NCI-H1105 (cell line): ENCODE results near the gene NEDD9.

ENCODE experiments used
- DNase-seq: peaks from one replicate; lab custom pipeline; 2025; lab: John Stamatoyannopoulos, UW

The NEDD9 gene

GRCh38 chr6:11217360-11218101 lies 14.9 kb downstream of the NEDD9 start:
- peak; percentile 8 for DNase-seq

DNA sequence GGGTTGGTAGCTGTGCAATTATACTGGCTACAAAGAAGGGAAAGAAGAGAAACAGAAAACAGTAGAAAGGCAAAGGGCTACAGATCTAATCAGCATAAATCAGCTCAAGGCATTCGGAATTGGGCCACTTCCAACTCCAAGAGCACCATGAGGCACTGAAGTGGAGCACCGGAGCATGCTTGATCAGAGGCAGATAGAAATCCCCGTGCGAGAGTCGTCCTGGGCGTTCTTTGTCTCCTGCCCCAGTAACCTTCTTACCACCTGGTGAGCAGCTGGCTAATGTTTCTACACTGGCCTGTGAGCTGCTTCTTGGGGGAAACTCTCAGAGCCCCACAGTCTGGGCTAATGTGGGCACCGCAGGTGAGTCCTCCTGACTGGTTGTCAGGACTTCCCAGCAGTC lies 16.7 kb downstream of the NEDD9 start:
- no peak for DNase-seq

DNA sequence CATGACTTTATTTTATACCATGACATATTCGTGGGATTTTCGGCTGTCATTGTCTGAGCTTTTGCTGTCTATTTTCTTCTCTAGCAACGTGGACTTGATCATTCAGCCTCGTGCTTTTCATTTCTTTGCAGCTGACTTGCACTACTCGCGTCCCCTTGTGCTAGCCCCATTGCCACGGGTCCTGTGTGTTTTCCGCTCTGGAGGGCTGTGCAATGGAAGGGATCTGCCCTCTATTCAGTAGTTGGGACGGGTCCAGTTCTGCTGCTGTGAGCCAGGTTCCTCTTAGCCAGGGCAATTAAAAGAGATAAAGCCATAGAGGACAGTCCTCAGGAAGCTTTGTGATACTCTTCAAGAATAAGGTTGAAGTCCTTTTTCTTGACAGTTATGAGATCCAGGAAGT lies 17.6 kb downstream of the NEDD9 start:
- no peak for DNase-seq

DNA sequence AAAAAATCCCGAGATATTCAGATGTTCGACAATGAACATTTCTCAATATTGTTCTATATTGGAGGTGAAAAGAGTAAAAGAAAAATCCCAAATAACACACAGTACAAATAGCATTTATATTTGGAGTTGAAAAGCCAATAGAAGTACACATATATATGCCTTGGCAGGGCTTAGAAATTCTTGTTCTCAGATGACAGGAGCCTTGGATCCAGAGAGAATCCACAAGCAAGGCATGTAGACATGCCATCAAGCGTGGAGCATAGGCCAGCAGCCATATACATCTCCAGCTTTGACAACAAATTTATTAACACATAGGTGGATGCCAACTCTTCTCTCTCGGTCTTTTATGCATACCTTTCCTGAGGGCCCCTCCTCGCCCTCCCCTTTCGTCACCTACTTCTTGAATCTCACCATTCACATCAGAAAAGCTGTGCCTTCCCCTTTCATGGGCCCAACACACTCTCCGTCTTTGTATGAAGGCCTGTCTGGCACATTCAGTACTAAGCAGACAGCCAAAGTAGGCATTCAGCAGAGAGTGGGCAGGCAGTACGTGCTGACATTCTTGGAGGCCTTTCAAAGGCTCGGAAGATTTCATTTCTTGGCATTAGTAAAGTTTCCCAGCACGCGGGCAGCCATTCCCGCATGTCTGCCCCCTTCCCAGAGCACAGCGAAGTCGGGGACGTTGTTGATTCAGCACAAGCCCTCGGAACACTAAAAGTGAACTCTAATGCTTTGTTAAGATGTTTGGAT lies 18.2 kb downstream of the NEDD9 start:
- no peak for DNase-seq

GRCh38 chr6:11213422-11214021 lies 18.9 kb downstream of the NEDD9 start:
- no peak for DNase-seq

- DNase-seq: no peak
Measured at GRCh38 chr6:11212664-11213063, 19.8 kb downstream of the NEDD9 start.

DNA sequence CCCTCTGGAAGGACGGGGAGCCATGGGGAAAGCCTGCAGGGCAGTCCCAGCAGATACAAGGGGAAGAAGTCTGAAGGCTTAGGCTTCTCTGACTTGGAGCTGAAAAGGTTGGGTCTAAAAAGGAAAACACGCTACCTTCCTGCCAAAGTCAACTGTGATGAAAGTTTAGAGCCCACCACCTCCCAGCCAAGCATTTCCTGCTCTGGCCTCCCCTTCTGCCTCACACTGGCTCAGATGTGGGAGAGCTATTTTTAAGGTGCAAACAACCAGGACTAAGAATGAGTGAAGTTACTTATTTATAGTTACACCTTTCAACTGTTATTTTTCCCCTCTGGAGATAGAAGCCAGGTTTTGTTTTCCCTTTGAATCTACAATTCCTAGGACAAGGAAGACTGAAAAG lies 21.2 kb downstream of the NEDD9 start:
- DNase-seq: no peak

GRCh38 chr6:11210386-11211138 lies 21.9 kb downstream of the NEDD9 start:
- DNase-seq: no peak

- DNase-seq: no peak
Measured at GRCh38 chr6:11209906-11210305, 22.6 kb downstream of the NEDD9 start.

DNA sequence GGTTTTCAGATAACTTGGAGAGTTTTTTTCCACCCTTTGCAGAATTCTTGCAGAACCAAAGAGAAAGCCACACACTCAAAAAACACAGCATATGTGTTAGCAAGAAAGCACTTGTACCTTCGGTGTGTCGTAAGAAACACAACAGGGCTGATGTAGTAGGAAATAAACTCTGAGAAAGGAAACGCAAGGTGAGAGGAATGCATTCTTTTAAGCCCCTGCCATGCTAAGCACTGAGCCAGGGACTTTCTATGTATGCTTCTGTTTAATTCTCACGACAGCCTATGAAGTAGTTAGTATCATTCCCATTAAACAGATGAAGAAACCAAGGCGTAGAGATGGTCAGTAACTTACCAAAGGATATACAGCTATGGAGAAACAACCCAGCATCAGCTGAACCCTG lies 23.1 kb downstream of the NEDD9 start:
- DNase-seq: no peak

- no peak for DNase-seq
Measured at GRCh38 chr6:11208854-11209253, 23.6 kb downstream of the NEDD9 start.

DNA sequence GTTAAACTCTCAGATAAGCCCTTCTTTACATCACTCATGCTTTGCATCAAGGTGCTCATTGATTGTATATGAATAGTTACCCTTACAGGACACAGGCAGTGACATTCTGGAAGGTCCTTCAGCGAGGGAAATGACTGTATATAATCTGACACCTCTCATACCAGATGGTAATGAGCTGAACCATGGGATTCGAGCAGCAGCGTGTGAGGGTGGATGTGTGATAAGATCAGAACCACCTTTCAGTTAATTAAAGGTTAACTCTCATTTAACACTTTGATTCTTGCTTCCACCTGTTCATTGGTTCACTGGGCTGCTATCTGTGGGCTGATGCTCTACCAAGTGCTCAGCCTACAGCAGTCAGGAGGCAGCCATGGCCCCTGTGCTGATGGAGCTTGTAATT lies 24.2 kb downstream of the NEDD9 start:
- DNase-seq: no peak

DNA sequence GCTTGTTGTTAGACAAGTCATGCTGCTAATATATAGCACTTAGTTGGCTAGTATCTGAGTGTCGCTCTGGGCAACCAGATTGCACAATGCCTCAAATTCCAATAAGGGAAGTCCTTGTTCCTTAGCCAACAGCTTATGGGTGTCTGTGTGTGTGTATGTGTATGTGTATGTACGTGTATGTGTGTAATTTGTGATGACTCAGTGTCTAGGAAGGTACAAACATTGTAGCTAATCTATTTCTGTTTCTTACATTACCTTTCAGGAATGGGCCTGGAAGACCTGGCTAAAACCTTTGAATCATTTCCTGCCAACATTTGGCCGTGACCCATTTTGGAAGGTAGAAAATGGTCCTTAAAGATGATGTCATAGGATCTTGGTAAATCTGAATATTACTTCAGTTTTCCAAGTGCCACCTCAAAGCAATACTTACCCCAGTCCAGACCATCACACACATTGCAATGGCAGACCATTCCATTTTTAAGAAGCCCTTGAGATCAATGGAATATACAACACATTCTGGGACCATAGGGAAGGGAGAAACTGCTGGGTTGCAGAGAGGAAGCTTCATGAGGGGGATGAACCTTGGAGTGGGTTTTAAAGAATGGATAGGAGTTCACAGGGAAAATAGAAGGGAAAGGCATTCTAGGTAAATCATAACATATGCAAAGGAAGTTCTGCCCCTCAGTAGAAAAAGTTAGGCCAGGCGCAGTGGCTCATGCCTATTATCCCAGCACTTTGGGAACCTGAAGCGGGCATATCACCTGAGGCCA lies 25.1 kb downstream of the NEDD9 start:
- no peak for DNase-seq

- no peak for DNase-seq
Measured at GRCh38 chr6:11206576-11206975, 25.9 kb downstream of the NEDD9 start.

GRCh38 chr6:11204794-11205366 lies 27.6 kb downstream of the NEDD9 start:
- DNase-seq: no peak

GRCh38 chr6:11204005-11204399 lies 28.5 kb downstream of the NEDD9 start:
- no peak for DNase-seq

DNA sequence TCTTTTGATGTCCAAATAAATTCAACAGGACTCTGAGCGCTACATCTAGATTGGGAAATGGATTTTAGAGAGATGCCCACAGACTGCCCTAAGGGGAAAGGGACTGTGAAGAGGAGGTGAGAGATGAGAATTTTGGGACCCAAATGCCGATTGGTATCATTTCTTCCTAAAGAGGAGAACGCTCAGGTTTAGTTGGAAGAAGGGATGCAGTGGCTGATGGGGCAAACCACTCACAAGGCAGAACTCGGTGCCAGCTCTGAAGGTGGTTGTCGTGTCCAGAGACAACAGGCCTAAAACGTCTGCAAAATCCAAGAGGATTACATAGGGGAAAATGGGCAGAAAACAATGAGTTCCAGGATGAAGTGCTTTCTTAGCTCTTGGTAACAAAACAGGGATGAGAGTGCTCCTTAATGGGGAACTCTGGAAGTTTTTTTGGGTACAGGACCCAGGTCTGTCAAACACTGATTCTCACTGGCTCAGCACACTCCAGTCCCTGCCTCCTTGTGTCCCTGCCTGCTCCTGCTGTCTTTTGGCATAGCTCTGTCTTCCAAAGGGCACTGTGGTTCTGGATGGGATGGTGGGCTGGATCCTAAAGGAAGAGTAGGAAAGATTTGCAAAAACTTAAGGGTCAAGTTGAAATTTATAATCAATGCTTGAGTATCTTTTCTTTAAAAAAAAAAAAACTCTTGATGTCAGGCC lies 29.0 kb downstream of the NEDD9 start:
- DNase-seq: no peak

DNA sequence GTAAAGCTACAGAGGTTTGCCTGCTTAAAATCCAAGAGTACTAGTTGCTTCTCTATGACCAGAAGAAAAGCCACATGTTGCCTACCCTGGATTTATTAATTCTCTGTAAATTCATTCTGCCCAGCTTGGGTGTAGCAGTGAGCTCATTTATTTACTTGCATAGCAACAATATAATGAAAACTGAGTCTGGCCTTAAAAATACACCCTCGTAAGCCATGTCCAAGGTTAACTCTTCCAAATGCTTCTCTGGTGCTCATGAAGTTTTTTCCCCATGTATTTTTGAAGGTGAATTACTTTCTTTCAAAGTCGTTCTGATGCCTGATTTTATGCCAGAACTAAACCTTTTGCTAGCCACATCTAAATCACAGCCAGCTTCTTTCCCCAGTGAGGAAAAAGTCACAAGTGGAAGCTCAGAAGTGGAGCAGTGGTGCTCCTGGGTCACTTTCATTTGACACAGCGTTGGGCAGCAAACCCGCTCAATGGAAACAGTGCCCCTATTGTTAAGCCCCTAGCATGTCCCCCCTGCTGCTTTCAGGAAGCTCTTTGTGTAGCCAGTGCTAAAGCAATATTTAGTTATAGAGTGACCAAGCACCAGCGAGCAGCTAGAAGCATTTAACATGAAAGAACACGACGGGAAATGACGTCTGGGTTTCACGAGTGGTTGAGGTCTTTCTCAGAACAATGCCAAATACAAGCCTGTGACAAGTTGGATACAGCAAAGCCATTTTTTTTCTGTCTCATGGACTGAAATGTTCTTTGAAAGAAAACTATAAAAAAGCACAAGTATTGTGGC lies 29.8 kb downstream of the NEDD9 start:
- no peak for DNase-seq

- no peak for DNase-seq
Measured at GRCh38 chr6:11201772-11202512, 30.5 kb downstream of the NEDD9 start.
